ENCODE measurements around the gene NBAS. TPM values are rescaled to one million over a fixed set of nuclear protein-coding genes. Genes with fewer than 3 reads are reported as not detected.

Gene NBAS
- total RNA-seq, 1 donor from 2014 or later: 61.6 TPM

DNA sequence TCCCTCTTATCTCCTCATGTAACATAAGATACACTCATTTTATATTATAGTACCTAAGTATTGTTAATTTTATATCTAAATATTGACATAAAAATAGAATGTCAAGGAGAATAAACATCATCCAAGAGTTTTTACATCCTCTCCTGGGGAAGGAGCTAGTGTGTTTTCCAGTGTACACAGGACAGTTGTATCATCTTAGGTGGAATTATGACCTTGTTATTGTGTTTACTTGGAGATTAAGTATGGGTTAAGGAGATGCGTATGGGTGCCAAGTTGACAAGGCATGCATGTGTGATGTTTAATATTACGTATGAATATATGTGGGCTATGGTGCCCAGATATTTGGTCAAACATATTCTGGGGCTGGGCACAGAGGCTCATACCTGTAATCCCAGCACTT is 19.3 kb upstream of the NBAS start:
- Mint-ChIP-seq H3K27ac (ENCODE audit: unreplicated experiment) (no peak overlapping the region), H3K4me1 (no peaks in the 10 kb centered on the region), H3K36me3 (ENCODE audit: low read depth) (no peaks in the 10 kb centered on the region), H3K9me3 (no peaks in the 10 kb centered on the region), H3K27me3 (ENCODE audit: low read depth) (no peaks in the 10 kb centered on the region), H3K4me3 (no peak overlapping the region)
- DNase-seq (ENCODE audit: low read depth, low spot score): no peak
- TF ChIP-seq, protein P1, sequence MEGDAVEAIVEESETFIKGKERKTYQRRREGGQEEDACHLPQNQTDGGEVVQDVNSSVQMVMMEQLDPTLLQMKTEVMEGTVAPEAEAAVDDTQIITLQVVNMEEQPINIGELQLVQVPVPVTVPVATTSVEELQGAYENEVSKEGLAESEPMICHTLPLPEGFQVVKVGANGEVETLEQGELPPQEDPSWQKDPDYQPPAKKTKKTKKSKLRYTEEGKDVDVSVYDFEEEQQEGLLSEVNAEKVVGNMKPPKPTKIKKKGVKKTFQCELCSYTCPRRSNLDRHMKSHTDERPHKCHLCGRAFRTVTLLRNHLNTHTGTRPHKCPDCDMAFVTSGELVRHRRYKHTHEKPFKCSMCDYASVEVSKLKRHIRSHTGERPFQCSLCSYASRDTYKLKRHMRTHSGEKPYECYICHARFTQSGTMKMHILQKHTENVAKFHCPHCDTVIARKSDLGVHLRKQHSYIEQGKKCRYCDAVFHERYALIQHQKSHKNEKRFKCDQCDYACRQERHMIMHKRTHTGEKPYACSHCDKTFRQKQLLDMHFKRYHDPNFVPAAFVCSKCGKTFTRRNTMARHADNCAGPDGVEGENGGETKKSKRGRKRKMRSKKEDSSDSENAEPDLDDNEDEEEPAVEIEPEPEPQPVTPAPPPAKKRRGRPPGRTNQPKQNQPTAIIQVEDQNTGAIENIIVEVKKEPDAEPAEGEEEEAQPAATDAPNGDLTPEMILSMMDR (conservative IDR thresholded peaks at IDR 0.05): no peak

GRCh38 chr2:15579641-15580040 is 18.5 kb upstream of the NBAS start:
- no peaks in the 10 kb centered on the region for H3K27me3 Mint-ChIP-seq (ENCODE audit: low read depth)
- no peak for DNase-seq (ENCODE audit: low read depth, low spot score)
- H3K4me1 Mint-ChIP-seq: no peaks in the 10 kb centered on the region
- no peaks in the 10 kb centered on the region for H3K9me3 Mint-ChIP-seq
- TF ChIP-seq, protein P1 (conservative IDR thresholded peaks at IDR 0.05): no peak
- no peak overlapping the region for H3K27ac Mint-ChIP-seq (ENCODE audit: unreplicated experiment)
- H3K36me3 Mint-ChIP-seq (ENCODE audit: low read depth): no peaks in the 10 kb centered on the region
- H3K4me3 Mint-ChIP-seq: no peak overlapping the region

DNA sequence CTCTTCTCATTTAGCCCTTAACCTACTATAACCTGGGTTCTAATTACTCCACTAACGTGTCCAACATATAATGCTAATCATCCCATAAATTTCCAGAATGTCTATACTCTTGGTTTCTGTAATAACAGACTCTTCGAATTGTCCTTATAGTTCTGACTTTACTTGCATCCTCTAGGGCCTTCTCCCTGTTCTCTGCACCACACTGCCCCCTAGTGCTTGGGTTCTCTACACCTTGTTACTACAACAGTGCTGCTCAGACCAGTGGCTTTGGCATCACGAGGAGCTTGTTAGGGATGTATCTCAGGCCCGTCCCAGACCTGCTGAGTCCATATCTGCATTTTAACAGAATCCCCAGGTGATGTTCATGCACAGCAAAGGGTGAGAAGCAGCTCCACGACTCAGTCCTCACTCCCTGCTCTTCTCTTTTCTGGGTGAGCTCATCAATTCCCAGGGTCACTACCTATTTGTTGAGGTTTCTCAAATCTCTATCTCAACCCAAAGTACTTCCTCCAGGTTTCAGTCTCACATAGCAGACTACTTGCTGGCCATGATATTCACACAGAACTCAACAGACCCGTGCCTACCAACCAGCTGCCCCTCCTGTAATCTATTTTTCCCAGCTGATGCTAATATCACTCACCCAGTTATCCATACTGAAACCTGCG is 16.1 kb upstream of the NBAS start:
- Mint-ChIP-seq H3K9me3 (no peaks in the 10 kb centered on the region), H3K4me3 (no peak overlapping the region)

DNA sequence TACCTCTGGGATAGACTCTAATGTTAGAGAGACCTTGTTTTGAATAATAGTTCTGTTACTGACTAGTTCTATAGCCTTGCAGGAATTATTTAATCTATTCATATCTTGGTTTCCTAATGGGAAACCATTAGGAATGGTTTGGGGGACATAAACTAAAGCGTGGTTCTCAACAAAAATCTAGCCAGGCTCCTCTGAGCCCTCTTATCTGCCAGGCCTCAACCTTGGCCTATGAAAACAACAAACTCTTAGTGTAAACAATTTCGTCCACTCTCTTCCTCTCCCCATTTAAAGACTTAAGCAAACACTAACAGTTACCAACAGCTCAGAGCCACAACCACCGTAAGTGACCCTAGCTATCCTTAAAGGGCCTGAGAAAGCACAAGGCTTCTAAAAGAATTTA is 10.6 kb upstream of the NBAS start:
- Mint-ChIP-seq H3K27me3 (ENCODE audit: low read depth) (no peaks in the 10 kb centered on the region), H3K9me3 (no peaks in the 10 kb centered on the region), H3K27ac (ENCODE audit: unreplicated experiment) (no peak overlapping the region), H3K4me1 (peaks cover 15% of the 10 kb centered on the region), H3K36me3 (ENCODE audit: low read depth) (no peaks in the 10 kb centered on the region), H3K4me3 (no peak overlapping the region)
- DNase-seq (ENCODE audit: low read depth, low spot score): no peak
- TF ChIP-seq, protein P1 (conservative IDR thresholded peaks at IDR 0.05): no peak

More for the DNA sequence above, 16.1 kb upstream of the NBAS start:
- peak; percentile 98 for DNase-seq (ENCODE audit: low read depth, low spot score)
- Mint-ChIP-seq H3K36me3 (ENCODE audit: low read depth) (no peaks in the 10 kb centered on the region), H3K27me3 (ENCODE audit: low read depth) (no peaks in the 10 kb centered on the region), H3K4me1 (no peaks in the 10 kb centered on the region), H3K27ac (ENCODE audit: unreplicated experiment) (no peak overlapping the region)
- TF ChIP-seq, protein P1 (conservative IDR thresholded peaks at IDR 0.05): peak; percentile 89

GRCh38 chr2:15570104-15570503 is 9.0 kb upstream of the NBAS start:
- no peaks in the 10 kb centered on the region for H3K27me3 Mint-ChIP-seq (ENCODE audit: low read depth)

More at GRCh38 chr2:15570104-15570503, 9.0 kb upstream of the NBAS start:
- TF ChIP-seq, protein P1 (conservative IDR thresholded peaks at IDR 0.05): no peak
- H3K36me3 Mint-ChIP-seq (ENCODE audit: low read depth): no peaks in the 10 kb centered on the region
- peak overlapping the region; percentile 58 for H3K4me3 Mint-ChIP-seq
- DNase-seq (ENCODE audit: low read depth, low spot score): no peak
- no peaks in the 10 kb centered on the region for H3K9me3 Mint-ChIP-seq
- H3K27ac Mint-ChIP-seq (ENCODE audit: unreplicated experiment): peak overlapping the region; percentile 91
- H3K4me1 Mint-ChIP-seq: peaks cover 15% of the 10 kb centered on the region
